ENCODE results near the gene CRAT. TPM values are rescaled to one million over a fixed set of nuclear protein-coding genes. Genes with fewer than 3 reads are reported as not detected.

The CRAT gene
- polyA plus RNA-seq, 3 donors: 51.4 to 74.8 (median 52.2) TPM

GRCh38 chr9:129053020-129053419 is 57.6 kb downstream of the CRAT start:
- H3K27ac ChIP-seq (ENCODE audit: low read depth, low read length): no peak overlapping the region
- 76 to 89% (median 82%) methylated on average over 6 of the region's 6 CpGs for WGBS, 3 donors

GRCh38 chr9:129052592-129052991 is 58.0 kb downstream of the CRAT start:
- 18 to 81% (median 75%) methylated on average over 8 of the region's 8 CpGs for WGBS, 3 donors
- no peak overlapping the region for H3K27ac ChIP-seq (ENCODE audit: low read depth, low read length)

Other genes with a start within 250 kb of the CRAT start
- 1 to 10 TPM; 1.7 to 6.2 (median 3.3) TPM for gene KYAT1, start 228.8 kb downstream of the CRAT start, polyA plus RNA-seq
- 10 to 100 TPM; 15.3 to 31.3 (median 21.6) TPM for gene LRRC8A, start 228.7 kb downstream of the CRAT start, polyA plus RNA-seq
- gene PHYHD1, start 189.8 kb downstream of the CRAT start, polyA plus RNA-seq: 10 to 100 TPM; 41.6 to 58.1 (median 51.5) TPM
- 10 to 100 TPM in 1 of 3 donors, 1 to 10 TPM in 2; 4.7 to 15.5 (median 9.5) TPM for gene DOLK, start 163.2 kb downstream of the CRAT start, polyA plus RNA-seq
- gene NUP188, start 163.1 kb downstream of the CRAT start, polyA plus RNA-seq: 10 to 100 TPM in 2 of 3 donors, 1 to 10 TPM in 1; 7.8 to 20.9 (median 12.4) TPM
- 10 to 100 TPM; 44.2 to 78.3 (median 55.2) TPM for gene SH3GLB2, start 82.5 kb downstream of the CRAT start, polyA plus RNA-seq
- gene MIGA2, start 74.2 kb downstream of the CRAT start, polyA plus RNA-seq: 10 to 100 TPM; 11.6 to 25.2 (median 21.5) TPM
- 1 to 10 TPM; 3.5 to 7.8 (median 7.3) TPM for gene DOLPP1, start 29.7 kb downstream of the CRAT start, polyA plus RNA-seq
- 10 to 100 TPM; 42.9 to 78.6 (median 43.6) TPM for gene PTPA, start 622 bp upstream of the CRAT start, polyA plus RNA-seq
- 10 to 100 TPM in 2 of 3 donors, 1 to 10 TPM in 1; 3.8 to 16.8 (median 10.3) TPM for gene IER5L, start 67.5 kb upstream of the CRAT start, polyA plus RNA-seq

Data from adipose tissue (tissue), 3 donors.